Fibroblast of skin of abdomen (primary cell): ENCODE measurements around the gene VIPR2.
"Not testable (repeated sequence)": the region's sequence is repeated elsewhere in the genome, so short reads cannot be mapped to it uniquely, and the experiment has no call there.

ENCODE experiments used
- DNase-seq: peaks from one replicate; pipeline ENCODE4 v3.0.0-alpha.2; 2013

The VIPR2 gene

GRCh38 chr7:159091480-159092475 lies 52.9 kb downstream of the VIPR2 start:
- DNase-seq: no peak

- no peak for DNase-seq
Observed at GRCh38 chr7:159091041-159091440, 53.6 kb downstream of the VIPR2 start.

- DNase-seq: no peak
Observed at GRCh38 chr7:159088016-159088865, 56.4 kb downstream of the VIPR2 start.

GRCh38 chr7:159086301-159086925 lies 58.3 kb downstream of the VIPR2 start:
- DNase-seq: no peak

- no peak for DNase-seq
Observed at GRCh38 chr7:159084069-159084801, 60.4 kb downstream of the VIPR2 start.

GRCh38 chr7:159083698-159084068 lies 61.0 kb downstream of the VIPR2 start:
- DNase-seq: no peak

GRCh38 chr7:159083001-159083697 lies 61.5 kb downstream of the VIPR2 start:
- no peak for DNase-seq

GRCh38 chr7:159082075-159082474 lies 62.6 kb downstream of the VIPR2 start:
- DNase-seq: not testable (repeated sequence)

GRCh38 chr7:159078911-159079270 lies 65.8 kb downstream of the VIPR2 start:
- DNase-seq: no peak

- no peak for DNase-seq
Observed at GRCh38 chr7:159078193-159078910, 66.3 kb downstream of the VIPR2 start.

GRCh38 chr7:159076333-159076732 lies 68.3 kb downstream of the VIPR2 start:
- no peak for DNase-seq

GRCh38 chr7:159075563-159076238 lies 69.0 kb downstream of the VIPR2 start:
- DNase-seq: no peak

- no peak for DNase-seq
Observed at GRCh38 chr7:159071260-159071659, 73.4 kb downstream of the VIPR2 start.

- DNase-seq: peak; percentile 7
Observed at GRCh38 chr7:159070431-159071148, 74.1 kb downstream of the VIPR2 start.

- DNase-seq: no peak
Observed at GRCh38 chr7:159068893-159069448, 75.7 kb downstream of the VIPR2 start.

- DNase-seq: no peak
Observed at GRCh38 chr7:159068488-159068811, 76.2 kb downstream of the VIPR2 start.

GRCh38 chr7:159067576-159068487 lies 76.8 kb downstream of the VIPR2 start:
- no peak for DNase-seq
